RPMI7951 (cell line): ENCODE results near the gene MFAP4. TPM values are rescaled to one million over a fixed set of nuclear protein-coding genes. Genes with fewer than 3 reads are reported as not detected.

Experiments used
- DNase-seq: peaks from one replicate; pipeline ENCODE4 v3.0.0-alpha.2; 2012; ENCODE audit warnings: low read depth
- total RNA-seq: library from RNA; depleted of rRNA; stranded (reverse); fragments of >200 nt; shearing (Covaris generic); gene quantifications from 2 replicates; pipeline ENCODE4 v1.2.3, GENCODE V29; 2014

The MFAP4 gene
- total RNA-seq, 1 experiment from 2014 or later, result 5.2 TPM

- DNase-seq, result no peak
These were observed 38.8 kb downstream of the MFAP4 start for GRCh38 chr17:19348081-19348650.

DNA sequence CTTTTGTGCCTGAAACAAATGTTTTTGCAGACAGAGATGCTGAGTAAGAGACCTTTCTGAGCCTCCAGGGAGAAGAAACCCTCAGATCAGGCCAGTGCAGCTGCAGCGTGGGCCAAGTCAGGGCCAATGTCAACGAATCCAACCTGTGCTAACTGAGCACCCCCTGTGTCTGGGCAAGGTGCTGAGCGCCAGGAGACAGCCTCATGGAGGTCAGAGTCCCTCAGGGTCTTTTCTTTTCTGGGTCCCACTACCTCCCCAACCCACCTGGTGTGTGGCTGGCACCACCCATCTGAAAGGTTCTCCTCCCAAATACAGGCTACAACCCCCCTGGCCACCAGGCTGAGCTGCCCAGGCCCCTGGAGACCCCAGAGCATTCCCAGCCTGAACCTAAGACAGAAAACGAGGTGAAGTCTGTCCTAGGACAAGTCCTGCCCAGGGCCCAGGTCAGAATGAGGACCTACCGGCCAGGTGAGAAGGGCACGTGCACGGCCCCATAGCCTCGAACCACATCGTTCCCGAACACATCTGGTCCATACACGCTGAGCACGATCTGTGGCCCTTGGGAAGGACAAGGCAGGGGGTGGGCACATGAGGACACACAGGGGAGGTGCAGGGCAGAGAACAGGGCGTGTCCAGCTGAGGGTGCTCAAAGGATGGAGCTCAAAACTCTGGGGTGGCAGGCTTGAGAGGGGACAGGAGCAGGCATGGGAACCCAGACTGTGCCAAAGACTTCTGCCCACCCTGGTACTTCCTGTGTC lies 39.5 kb downstream of the MFAP4 start:
- DNase-seq, result no peak

DNA sequence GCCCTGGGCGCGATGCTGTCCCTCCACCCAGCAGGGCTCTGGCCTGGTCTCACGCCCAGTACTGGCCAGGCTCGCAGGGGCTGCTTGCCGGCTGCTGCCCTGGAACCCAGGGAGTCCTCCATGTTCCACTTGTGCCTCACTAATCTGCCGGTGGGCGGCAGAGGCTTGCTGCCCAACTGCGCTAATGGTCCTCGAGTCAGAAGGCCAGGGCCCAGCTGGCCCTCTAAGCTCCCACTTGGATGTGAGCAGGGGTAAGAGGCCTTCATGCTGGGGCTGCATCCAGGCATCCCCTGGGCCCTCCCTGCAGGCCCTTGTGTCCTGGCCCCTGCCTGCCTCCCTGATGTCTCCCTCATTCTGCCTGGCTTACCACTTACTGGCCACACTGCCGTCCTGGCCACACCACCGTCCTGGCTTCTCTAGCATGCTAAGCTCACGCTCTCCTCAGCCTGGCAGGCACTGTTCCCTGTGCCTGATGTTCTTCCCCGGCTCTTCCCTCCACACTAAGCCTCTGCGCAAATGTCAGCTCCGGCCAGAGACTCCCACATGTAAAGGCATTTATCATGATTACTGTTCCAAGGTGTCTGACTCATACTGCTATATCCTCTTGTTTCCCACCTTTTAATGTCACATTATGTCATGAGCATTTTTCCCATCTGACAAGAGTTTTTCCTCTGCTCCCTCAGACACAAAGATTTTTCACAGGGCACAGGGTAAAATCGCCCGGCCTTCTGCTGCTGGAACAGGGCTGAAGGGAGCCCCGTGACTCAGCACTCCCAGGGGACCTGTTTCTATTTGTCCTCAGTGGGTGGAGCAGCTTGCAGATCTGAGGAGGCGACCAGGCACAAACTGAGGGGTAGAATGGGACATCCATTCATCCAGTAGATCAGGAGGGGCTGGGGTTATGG lies 40.4 kb downstream of the MFAP4 start:
- peak; percentile 86 for DNase-seq

DNA sequence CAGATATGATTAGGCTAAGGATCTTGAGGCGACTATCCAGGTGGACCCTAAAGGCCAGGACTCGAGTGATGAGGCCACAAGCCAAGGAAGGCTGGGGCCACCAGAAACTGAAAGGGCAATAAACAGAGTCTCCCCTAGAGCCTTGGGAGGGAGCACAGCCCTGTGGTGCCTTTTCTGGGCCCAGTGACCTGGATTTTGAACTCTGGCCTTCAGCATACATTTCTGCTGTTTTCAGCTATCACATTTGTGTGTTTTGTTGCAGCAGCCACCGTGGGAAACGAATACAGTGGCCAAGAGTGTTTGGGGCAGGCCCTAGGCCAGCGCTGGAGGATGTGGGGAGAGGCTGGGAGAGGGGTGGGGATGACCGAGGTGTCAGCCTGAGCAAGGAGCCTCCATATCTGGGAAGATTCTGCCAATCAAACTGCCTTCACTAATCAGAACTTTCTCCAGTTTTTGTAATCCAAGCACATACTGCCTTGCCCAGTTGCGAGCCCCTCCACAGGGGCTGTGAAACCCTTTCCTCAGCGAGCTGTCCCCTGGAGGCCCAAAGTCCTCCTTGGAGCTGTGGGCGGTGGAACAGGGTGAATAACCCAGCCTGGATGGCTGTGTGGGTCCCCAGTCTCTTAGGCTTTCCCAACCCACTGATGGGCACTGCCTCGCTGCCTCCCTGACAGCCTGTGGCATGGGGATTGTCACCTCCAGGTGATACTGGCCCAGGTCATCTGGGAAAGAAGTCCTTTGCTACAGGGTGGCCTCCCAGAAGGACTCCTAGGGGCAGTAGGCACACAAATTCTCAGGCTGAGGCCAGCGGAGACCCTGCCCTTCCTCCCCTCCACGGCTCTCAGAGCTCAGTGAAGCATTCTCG lies 41.3 kb downstream of the MFAP4 start:
- DNase-seq, result no peak

GRCh38 chr17:19345067-19345460 lies 41.9 kb downstream of the MFAP4 start:
- DNase-seq, result no peak

DNA sequence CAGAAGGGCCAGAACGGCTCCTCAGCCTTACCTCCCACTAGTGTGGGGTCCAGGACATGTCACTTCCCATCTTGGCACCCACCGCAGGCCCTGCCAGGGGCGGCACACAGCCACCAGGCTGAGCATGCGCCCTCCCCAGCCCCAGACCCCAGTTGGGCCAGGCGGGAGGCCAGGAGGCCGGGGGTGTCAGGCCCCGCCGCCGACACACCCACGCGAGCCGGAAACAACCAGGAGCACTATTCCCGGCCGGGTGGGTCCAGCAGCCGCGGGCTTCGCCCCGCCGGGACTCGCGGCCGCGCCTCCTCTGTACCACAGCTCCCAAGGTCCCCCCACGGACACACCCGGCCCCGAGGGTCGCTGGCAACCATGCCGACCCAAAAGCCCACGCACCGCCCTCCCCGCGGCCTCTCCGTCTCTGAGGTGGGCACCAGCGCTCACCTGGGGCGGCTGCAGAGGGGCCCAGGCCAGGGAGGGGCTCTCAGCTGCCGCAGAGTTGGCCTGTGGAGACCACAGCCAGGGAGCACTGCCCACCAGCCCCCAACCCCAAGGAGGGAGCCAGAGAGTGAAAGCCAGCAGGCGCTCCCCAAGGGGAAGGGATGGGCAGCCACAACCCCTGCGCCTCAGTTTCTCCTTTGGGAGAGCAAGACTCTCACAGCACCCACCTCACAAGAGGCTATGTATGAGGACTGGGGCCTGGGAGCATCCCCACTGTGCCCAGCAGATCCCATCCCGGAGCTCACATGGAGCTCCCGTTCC lies 42.5 kb downstream of the MFAP4 start:
- no peak for DNase-seq

DNA sequence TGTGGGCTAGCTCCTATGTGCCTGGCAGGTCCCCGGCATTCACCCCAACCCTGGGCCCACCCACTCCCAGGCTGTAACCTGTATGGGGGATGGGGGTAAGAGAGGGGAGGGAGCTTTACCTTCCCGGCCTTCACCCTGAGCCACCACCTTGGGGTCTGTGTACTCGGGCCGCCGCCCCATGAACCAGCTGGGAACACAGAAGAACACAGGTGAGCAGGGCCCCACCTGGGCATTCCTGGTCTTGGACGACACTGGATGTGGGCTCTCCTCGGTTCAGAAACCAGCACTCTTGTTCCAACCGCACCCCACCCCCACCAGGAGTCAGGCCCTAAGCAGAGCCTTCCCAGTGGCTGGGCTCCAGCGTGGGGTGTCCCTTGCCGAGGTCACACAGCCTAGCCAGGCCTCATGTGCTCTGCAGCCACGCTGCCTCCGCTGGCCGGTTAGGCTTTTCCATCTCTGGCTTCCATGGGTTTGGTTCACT lies 43.3 kb downstream of the MFAP4 start:
- DNase-seq, result no peak

- no peak for DNase-seq
These were observed 43.7 kb downstream of the MFAP4 start for GRCh38 chr17:19343256-19343630.

- no peak for DNase-seq
These were observed 44.3 kb downstream of the MFAP4 start for GRCh38 chr17:19342611-19343255.

- DNase-seq, result peak; percentile 6
These were observed 45.1 kb downstream of the MFAP4 start for GRCh38 chr17:19341641-19342610.

GRCh38 chr17:19341211-19341631 lies 45.8 kb downstream of the MFAP4 start:
- DNase-seq, result no peak

DNA sequence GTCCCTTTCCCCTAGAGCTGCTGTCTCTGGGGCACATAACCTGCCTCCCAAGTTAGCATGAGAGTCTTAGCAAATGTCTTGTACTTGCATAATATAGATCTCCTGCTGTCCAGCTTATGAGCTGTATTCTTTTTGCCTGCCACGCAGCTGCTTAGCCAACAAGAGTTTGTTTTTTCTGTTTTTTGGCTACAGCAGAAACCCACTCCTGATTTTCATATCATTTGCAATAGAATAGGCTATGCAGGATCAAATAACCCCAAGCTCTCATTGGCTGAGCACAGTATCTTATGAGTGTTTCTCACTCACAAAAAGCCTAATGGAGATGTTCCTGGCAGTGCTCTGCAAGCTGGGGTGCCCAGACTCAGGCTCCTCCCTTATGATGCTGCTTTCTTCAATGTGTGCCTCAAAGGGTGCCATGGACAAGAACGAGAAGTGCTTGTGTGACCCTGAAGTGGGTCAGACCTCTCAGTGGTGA lies 47.6 kb downstream of the MFAP4 start:
- no peak for DNase-seq

GRCh38 chr17:19338031-19338990 lies 48.7 kb downstream of the MFAP4 start:
- DNase-seq, result peak; percentile 40

DNA sequence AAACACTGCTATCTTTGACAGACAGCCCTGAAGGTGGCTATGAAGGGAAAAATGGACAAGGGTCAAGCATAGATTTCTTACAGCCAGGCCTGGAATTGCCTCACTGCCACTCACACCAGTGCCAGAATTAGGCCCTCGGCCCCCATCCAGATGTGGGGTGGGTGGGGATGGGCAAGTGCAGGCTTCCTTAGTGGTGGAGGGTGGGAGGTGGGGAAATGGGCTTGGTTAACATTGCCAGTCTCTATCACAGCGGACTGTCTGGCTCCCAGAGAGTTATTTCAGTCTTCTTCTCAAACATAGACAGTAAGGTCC lies 49.3 kb downstream of the MFAP4 start:
- no peak for DNase-seq

GRCh38 chr17:19336938-19337711 lies 49.9 kb downstream of the MFAP4 start:
- no peak for DNase-seq

- no peak for DNase-seq
These were observed 50.9 kb downstream of the MFAP4 start for GRCh38 chr17:19335951-19336631.
